SK-N-SH treated with all-trans-retinoic acid at 6 μM for 48 hours (cell line): ENCODE measurements around the gene B3GNT9.

Source experiments
- ATAC-seq: fragments of 200-7000 bp; cut with Tn5 transposase; 3 replicates; pipeline ENCODE4 v1.9.1; 2020; ENCODE audit warnings: mild to moderate bottlenecking, moderate library complexity
- ARNTL ChIP-seq: fragments of 450-650 bp; formaldehyde crosslinking; IDR thresholded peaks from 2 replicates; pipeline ENCODE4 v1.5.0; 2020; ENCODE audit warnings: low read depth, mild to moderate bottlenecking, moderate library complexity, borderline replicate concordance
- CSDC2 ChIP-seq: fragments of 250-450 bp; sonication (Bioruptor Pico); IDR thresholded peaks from 2 replicates; pipeline ENCODE4 v1.5.0; 2020; ENCODE audit warnings: mild to moderate bottlenecking, moderate library complexity
- ESRRG ChIP-seq: fragments of 250-450 bp; sonication (Bioruptor Pico); IDR thresholded peaks from 2 replicates; pipeline ENCODE4 v1.6.1; 2021; ENCODE audit warnings: mild to moderate bottlenecking
- GLIS3 ChIP-seq: fragments of 250-450 bp; sonication (Bioruptor Pico); IDR thresholded peaks from 2 replicates; pipeline ENCODE4 v1.5.0; 2020; ENCODE audit warnings: mild to moderate bottlenecking, moderate library complexity
- ISL1 ChIP-seq: fragments of 250-450 bp; sonication (Bioruptor Pico); IDR thresholded peaks from 2 replicates; pipeline ENCODE4 v2.1.2; 2022; ENCODE audit warnings: mild to moderate bottlenecking, moderate library complexity
- PPARA ChIP-seq: fragments of 250-450 bp; sonication (Bioruptor Pico); IDR thresholded peaks from 2 replicates; pipeline ENCODE4 v1.5.0; 2020; ENCODE audit warnings: mild to moderate bottlenecking, borderline replicate concordance
- RARB ChIP-seq: fragments of 250-450 bp; sonication (Bioruptor Pico); IDR thresholded peaks from 2 replicates; pipeline ENCODE4 v1.8.0; 2021; ENCODE audit warnings: mild to moderate bottlenecking, moderate library complexity
- SNAI2 ChIP-seq: fragments of 250-450 bp; sonication (Bioruptor Pico); IDR thresholded peaks from 2 replicates; pipeline ENCODE4 v1.5.0; 2020; ENCODE audit warnings: mild to moderate bottlenecking, moderate library complexity
- TCF4 ChIP-seq: fragments of 250-450 bp; sonication (Bioruptor Pico); IDR thresholded peaks from 2 replicates; pipeline ENCODE4 v1.8.0; 2021; ENCODE audit warnings: mild to moderate bottlenecking, moderate library complexity, borderline replicate concordance
- TOX ChIP-seq: fragments of 250-450 bp; sonication (Bioruptor Pico); IDR thresholded peaks from 2 replicates; pipeline ENCODE4 v1.8.0; 2021; ENCODE audit warnings: mild to moderate bottlenecking, moderate library complexity, borderline replicate concordance
- ZFP3 ChIP-seq: fragments of 250-450 bp; sonication (Bioruptor Pico); IDR thresholded peaks from 2 replicates; pipeline ENCODE4 v1.5.0; 2020; ENCODE audit warnings: mild to moderate bottlenecking, moderate library complexity
- ZFP30 ChIP-seq: fragments of 450-650 bp; formaldehyde crosslinking; IDR thresholded peaks from 2 replicates; pipeline ENCODE4 v1.5.0; 2022; ENCODE audit warnings: mild to moderate bottlenecking, moderate library complexity
- ZNF70 ChIP-seq: fragments of 450-650 bp; formaldehyde crosslinking; IDR thresholded peaks from 2 replicates; pipeline ENCODE4 v1.5.0; 2020; ENCODE audit warnings: mild to moderate bottlenecking, moderate library complexity
- TF ChIP-seq, protein P1 (sequence below): fragments of 250-450 bp; sonication (Bioruptor Pico); IDR thresholded peaks from 2 replicates; pipeline ENCODE4 v1.8.0; 2021; ENCODE audit warnings: low read depth, mild to moderate bottlenecking, moderate library complexity, borderline replicate concordance
- TF ChIP-seq, protein P2 (sequence below): fragments of 250-450 bp; sonication (Bioruptor Pico); IDR thresholded peaks from 2 replicates; pipeline ENCODE4 v1.8.0; 2020; ENCODE audit warnings: mild to moderate bottlenecking, moderate library complexity, borderline replicate concordance
- TF ChIP-seq, protein P3 (sequence below): fragments of 250-450 bp; sonication (Bioruptor Pico); IDR thresholded peaks from 2 replicates; pipeline ENCODE4 v1.5.0; 2020; ENCODE audit warnings: mild to moderate bottlenecking, moderate library complexity
- TF ChIP-seq, protein P4 (sequence below): fragments of 250-450 bp; sonication (Bioruptor Pico); IDR thresholded peaks from 2 replicates; pipeline ENCODE4 v1.5.1; 2020; ENCODE audit warnings: low read depth, mild to moderate bottlenecking, moderate library complexity

Gene B3GNT9

DNA sequence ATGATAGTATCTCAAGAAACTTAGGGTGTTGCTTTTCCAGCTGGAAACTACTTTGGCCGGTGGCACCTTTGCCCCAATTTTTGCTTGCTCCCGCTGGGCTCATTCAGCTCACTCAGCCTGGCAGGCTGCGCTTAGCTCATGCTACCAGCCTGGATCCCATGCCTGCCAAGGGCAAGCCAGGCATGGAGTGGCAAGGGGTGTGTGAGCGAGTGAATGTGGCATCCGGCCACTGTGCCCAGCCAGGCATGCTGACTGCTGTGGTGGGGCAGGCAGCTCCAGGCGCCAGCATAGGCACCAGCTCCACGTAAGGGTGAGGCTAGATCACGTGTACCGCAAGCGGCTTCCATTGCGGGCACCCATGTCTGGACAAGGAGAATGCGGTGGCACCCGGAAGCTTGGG, 9.4 kb downstream of the B3GNT9 start:
- no peak for ATAC-seq

DNA sequence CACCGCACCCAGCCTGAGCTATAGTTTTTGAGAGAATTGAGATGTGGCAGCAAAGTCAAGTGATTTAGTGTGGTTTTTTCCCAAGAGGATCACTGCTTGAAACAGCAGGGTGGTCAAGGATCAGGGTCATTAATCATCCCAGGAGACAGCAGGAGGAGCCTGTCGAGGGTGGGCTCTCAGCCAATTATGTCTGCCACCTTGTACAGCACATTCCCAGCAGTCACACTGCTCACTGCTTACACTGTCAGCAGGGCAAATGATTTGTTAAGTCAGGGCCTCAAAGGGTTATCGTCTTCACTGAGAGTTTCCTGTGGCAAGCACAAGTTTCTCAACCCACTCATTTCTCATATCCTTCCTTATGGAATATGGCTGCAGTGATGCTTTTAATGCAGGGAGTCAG, 13.2 kb downstream of the B3GNT9 start:
- ATAC-seq: no peak
- TF ChIP-seq ZFP30 (CRISPR knock-in tag): no peak
- TF ChIP-seq, protein P1, sequence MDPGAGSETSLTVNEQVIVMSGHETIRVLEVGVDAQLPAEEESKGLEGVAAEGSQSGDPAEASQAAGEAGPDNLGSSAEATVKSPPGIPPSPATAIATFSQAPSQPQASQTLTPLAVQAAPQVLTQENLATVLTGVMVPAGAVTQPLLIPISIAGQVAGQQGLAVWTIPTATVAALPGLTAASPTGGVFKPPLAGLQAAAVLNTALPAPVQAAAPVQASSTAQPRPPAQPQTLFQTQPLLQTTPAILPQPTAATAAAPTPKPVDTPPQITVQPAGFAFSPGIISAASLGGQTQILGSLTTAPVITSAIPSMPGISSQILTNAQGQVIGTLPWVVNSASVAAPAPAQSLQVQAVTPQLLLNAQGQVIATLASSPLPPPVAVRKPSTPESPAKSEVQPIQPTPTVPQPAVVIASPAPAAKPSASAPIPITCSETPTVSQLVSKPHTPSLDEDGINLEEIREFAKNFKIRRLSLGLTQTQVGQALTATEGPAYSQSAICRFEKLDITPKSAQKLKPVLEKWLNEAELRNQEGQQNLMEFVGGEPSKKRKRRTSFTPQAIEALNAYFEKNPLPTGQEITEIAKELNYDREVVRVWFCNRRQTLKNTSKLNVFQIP (CRISPR knock-in tag): no peak
- TF ChIP-seq, protein P2, sequence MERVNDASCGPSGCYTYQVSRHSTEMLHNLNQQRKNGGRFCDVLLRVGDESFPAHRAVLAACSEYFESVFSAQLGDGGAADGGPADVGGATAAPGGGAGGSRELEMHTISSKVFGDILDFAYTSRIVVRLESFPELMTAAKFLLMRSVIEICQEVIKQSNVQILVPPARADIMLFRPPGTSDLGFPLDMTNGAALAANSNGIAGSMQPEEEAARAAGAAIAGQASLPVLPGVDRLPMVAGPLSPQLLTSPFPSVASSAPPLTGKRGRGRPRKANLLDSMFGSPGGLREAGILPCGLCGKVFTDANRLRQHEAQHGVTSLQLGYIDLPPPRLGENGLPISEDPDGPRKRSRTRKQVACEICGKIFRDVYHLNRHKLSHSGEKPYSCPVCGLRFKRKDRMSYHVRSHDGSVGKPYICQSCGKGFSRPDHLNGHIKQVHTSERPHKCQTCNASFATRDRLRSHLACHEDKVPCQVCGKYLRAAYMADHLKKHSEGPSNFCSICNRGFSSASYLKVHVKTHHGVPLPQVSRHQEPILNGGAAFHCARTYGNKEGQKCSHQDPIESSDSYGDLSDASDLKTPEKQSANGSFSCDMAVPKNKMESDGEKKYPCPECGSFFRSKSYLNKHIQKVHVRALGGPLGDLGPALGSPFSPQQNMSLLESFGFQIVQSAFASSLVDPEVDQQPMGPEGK: no peak
- no peak for TF ChIP-seq TOX
- TF ChIP-seq RARB (CRISPR knock-in tag): no peak
- no peak for TF ChIP-seq ZNF70 (CRISPR knock-in tag)
- TF ChIP-seq TCF4: no peak

More for the DNA sequence above, 9.4 kb downstream of the B3GNT9 start:
- TF ChIP-seq ARNTL (CRISPR knock-in tag): no peak
- TF ChIP-seq, protein P2: no peak
- TF ChIP-seq, protein P3, sequence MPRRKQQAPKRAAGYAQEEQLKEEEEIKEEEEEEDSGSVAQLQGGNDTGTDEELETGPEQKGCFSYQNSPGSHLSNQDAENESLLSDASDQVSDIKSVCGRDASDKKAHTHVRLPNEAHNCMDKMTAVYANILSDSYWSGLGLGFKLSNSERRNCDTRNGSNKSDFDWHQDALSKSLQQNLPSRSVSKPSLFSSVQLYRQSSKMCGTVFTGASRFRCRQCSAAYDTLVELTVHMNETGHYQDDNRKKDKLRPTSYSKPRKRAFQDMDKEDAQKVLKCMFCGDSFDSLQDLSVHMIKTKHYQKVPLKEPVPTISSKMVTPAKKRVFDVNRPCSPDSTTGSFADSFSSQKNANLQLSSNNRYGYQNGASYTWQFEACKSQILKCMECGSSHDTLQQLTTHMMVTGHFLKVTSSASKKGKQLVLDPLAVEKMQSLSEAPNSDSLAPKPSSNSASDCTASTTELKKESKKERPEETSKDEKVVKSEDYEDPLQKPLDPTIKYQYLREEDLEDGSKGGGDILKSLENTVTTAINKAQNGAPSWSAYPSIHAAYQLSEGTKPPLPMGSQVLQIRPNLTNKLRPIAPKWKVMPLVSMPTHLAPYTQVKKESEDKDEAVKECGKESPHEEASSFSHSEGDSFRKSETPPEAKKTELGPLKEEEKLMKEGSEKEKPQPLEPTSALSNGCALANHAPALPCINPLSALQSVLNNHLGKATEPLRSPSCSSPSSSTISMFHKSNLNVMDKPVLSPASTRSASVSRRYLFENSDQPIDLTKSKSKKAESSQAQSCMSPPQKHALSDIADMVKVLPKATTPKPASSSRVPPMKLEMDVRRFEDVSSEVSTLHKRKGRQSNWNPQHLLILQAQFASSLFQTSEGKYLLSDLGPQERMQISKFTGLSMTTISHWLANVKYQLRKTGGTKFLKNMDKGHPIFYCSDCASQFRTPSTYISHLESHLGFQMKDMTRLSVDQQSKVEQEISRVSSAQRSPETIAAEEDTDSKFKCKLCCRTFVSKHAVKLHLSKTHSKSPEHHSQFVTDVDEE (CRISPR knock-in tag): no peak
- TF ChIP-seq, protein P4, sequence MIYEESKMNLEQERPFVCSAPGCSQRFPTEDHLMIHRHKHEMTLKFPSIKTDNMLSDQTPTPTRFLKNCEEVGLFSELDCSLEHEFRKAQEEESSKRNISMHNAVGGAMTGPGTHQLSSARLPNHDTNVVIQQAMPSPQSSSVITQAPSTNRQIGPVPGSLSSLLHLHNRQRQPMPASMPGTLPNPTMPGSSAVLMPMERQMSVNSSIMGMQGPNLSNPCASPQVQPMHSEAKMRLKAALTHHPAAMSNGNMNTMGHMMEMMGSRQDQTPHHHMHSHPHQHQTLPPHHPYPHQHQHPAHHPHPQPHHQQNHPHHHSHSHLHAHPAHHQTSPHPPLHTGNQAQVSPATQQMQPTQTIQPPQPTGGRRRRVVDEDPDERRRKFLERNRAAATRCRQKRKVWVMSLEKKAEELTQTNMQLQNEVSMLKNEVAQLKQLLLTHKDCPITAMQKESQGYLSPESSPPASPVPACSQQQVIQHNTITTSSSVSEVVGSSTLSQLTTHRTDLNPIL (CRISPR knock-in tag): no peak
- no peak for TF ChIP-seq SNAI2 (CRISPR knock-in tag)
- no peak for TF ChIP-seq ZFP30 (CRISPR knock-in tag)
- no peak for TF ChIP-seq ISL1
- TF ChIP-seq CSDC2 (CRISPR knock-in tag): no peak
- no peak for TF ChIP-seq ZFP3 (CRISPR knock-in tag)
- no peak for TF ChIP-seq PPARA (CRISPR knock-in tag)
- TF ChIP-seq GLIS3 (CRISPR knock-in tag): no peak
- no peak for TF ChIP-seq ESRRG (CRISPR knock-in tag)

DNA sequence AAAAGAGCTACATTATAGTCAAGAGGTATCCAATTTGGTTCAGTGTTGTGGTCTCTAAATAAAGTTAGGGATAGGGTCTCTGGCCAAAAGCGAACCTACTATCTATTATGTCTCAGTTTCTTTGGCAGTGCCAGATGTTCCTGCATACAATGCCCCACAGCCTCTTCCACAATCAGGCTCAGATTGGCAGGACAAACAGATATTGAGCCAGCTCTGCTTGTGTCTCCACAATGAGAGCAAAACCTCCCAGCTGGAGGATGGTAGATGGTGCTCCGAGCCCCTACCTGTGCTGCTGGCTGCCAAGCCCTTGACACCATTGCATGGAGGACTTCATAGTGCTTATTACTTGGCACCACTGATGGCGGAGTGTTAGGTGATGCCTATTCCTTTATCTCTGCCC, 21.4 kb downstream of the B3GNT9 start:
- TF ChIP-seq, protein P1 (CRISPR knock-in tag): no peak
- no peak for TF ChIP-seq CSDC2 (CRISPR knock-in tag)
- TF ChIP-seq, protein P4 (CRISPR knock-in tag): no peak
- no peak for TF ChIP-seq ZFP30 (CRISPR knock-in tag)
- no peak for TF ChIP-seq ZFP3 (CRISPR knock-in tag)
- no peak for TF ChIP-seq ISL1
- ATAC-seq: no peak
